Ovary (tissue), 9 donors: ENCODE measurements around the gene RSPH9. TPM values are rescaled to one million over a fixed set of nuclear protein-coding genes. Genes with fewer than 3 reads are reported as not detected.

ENCODE experiments used
- DNase-seq, 5 donors: peaks; one replicate each; pipeline ENCODE4 v3.0.0-alpha.2; 2019 to 2020
- H3K27ac ChIP-seq, 2 donors: fragments of 200-600 bp; one replicate each; pipeline versions ENCODE4 v1.5.1 to v1.8.0; 2019 to 2022
- H3K27me3 ChIP-seq: fragments of 200-600 bp; one replicate; pipeline ENCODE4 v1.8.0; 2022
- H3K36me3 ChIP-seq: fragments of 200-600 bp; sonication (generic); one replicate; pipeline ENCODE4 v1.5.1; 2019
- H3K4me1 ChIP-seq: one replicate; pipeline ENCODE4 v1.8.1; 2013; ENCODE audit warnings: mild to moderate bottlenecking, moderate library complexity; ENCODE audit not compliant: insufficient read depth
- H3K4me3 ChIP-seq: fragments of 200-600 bp; sonication (generic); one replicate; pipeline ENCODE4 v1.5.1; 2017
- H3K9me3 ChIP-seq, 2 donors: fragments of 200-600 bp in 1 of 2; sonication (generic) in 1 of 2; one replicate each; pipeline versions ENCODE4 v1.5.1 to v1.8.1; 2013 to 2019; ENCODE audit warnings: mild to moderate bottlenecking in 1 of 2, moderate library complexity in 1 of 2
- EP300 ChIP-seq: sonication (generic); formaldehyde crosslinking; IDR thresholded peaks from one replicate; pipeline ENCODE4 v1.6.1; 2017; ENCODE audit warnings: antibody characterized with exemption
- POLR2A ChIP-seq: fragments of 450-650 bp; IDR thresholded peaks from one replicate; pipeline ENCODE4 v1.6.1; 2017; ENCODE audit warnings: antibody characterized with exemption, mild to moderate bottlenecking, moderate library complexity
- WGBS, 3 donors: extraction: QIAGEN DNeasy Blood & Tissue Kit in 1 of 3; methylation state at CpG; one replicate each; pipeline versions ENCODE4 v1.1.5 to v1.1.7; 2013 to 2017; 5-methylcytosine and 5-hydroxymethylcytosine counted together
- intact Hi-C, 4 donors: fragments of 100-400 bp; cut with DNase I; formaldehyde crosslinking; loops; one replicate each; pipeline versions ENCODE4 v1.11.0 to v1.15.1; 2022 to 2023
- polyA plus RNA-seq, 2 donors: library from polyadenylated mRNA; stranded (reverse); fragments of 200-250 nt in 1 of 2; fragments of 350-450 nt in 1 of 2; fragmentation: Illumina TruSeq in 1 of 2; extraction: RNeasy Lipid Tissue Mini Kit (QIAGEN cat#74804) in 1 of 2; gene quantifications; one replicate each; pipeline ENCODE4 v1.2.3, GENCODE V29; 2013 to 2014
- total RNA-seq, 7 donors: library from RNA; depleted of rRNA in 2 of 7; stranded (reverse); fragments of >200 nt in 2 of 7; fragmentation: NEBNext Ultra II Directional in 3 of 7; extraction: Animal tissue kit (Norgen Biotek cat#: 25700) in 3 of 7; gene quantifications; one replicate each; pipeline versions ENCODE4 v1.1.0 to v1.2.4, GENCODE V29; 2016 to 2023
- TF ChIP-seq, protein P1 (sequence below), 3 donors: fragments of 450-650 bp in 2 of 3; fragments of 200-600 bp in 1 of 3; IDR thresholded peaks; one replicate each; pipeline versions ENCODE4 v1.5.1 to v1.8.0; 2016 to 2022; ENCODE audit warnings: antibody characterized with exemption in 3 of 3, mild to moderate bottlenecking in 1 of 3
- donor health status: DM: no; HTN: no; CAD: no; lungs with moderate emphysema.
- donor health status: DM: no; HTN: no; CAD: no.
- donor health status: Bipolar disorder and iron deficiency.
- donor health status: DM: yes; HTN: yes; CAD: no.
- donor health status: DM: no; HTN: no; CAD: no.
- donor health status: DM: yes; HTN: yes; CAD: no.

The RSPH9 gene
- total and polyA plus RNA-seq, 9 donors, result 0.20 to 4.7 (median 0.44) TPM; not detected in 1

DNA sequence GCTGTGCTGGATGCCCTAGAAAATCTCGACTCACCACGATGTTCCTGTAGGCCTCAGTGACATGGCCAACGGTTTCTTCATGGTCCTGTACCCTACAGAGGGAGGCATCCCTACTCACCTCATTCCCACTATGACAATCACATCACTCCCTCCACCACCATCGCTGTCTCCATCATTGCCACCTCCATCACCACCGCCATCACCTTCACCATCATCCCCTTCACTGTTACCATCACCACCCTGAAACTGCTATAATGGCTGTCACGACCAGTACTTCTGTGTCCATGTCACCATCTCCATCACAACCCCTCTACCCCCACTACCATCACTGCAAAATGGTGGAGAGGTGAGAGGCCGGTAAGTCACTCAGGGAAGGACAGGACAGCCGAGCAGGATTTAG is 72.6 kb downstream of the RSPH9 start:
- Histone ChIP-seq H3K36me3 (no peaks in the 10 kb centered on the region), H3K4me1 (peaks cover 20% of the 10 kb centered on the region), H3K27me3 (no peaks in the 10 kb centered on the region), H3K4me3 (no peak overlapping the region), H3K9me3 (no peaks in the 10 kb centered on the region), H3K27ac (no peak overlapping the region)
- TF ChIP-seq EP300, result no peak
- TF ChIP-seq, protein P1, sequence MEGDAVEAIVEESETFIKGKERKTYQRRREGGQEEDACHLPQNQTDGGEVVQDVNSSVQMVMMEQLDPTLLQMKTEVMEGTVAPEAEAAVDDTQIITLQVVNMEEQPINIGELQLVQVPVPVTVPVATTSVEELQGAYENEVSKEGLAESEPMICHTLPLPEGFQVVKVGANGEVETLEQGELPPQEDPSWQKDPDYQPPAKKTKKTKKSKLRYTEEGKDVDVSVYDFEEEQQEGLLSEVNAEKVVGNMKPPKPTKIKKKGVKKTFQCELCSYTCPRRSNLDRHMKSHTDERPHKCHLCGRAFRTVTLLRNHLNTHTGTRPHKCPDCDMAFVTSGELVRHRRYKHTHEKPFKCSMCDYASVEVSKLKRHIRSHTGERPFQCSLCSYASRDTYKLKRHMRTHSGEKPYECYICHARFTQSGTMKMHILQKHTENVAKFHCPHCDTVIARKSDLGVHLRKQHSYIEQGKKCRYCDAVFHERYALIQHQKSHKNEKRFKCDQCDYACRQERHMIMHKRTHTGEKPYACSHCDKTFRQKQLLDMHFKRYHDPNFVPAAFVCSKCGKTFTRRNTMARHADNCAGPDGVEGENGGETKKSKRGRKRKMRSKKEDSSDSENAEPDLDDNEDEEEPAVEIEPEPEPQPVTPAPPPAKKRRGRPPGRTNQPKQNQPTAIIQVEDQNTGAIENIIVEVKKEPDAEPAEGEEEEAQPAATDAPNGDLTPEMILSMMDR (IDR thresholded peaks at IDR 0.05), result no peak
- no peak for TF ChIP-seq POLR2A
- 89 to 95% (median 91%) methylated on average over 8 of the region's 8 CpGs for WGBS, 3 donors
- intact Hi-C loops, result no loop called here
- no peak for DNase-seq

DNA sequence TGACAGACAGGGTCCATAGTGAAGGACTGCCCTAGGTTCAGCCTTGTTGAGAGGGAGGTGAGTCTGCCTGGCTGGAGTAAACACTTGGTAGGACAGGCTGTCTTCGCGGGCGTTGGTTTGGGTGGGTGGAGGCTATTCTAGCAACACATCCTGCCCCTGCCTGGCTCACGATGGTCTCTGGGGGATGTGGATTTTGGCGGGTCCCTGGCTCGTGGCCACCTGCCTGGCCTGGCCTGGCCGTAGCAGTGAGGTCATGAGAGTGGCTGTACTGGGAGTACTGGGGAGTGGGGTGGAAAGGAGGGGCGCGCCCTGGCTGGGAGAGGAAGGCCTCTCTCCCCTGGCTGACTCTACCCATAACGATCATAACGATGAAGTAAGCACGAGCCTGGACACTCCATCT is 73.0 kb downstream of the RSPH9 start:
- WGBS, 3 donors, result 41 to 70% (median 59%) methylated on average over 12 of the region's 12 CpGs
- H3K27me3 ChIP-seq, result no peaks in the 10 kb centered on the region
- H3K9me3 ChIP-seq, result no peaks in the 10 kb centered on the region
- intact Hi-C loops, result no loop called here
- no peaks in the 10 kb centered on the region for H3K36me3 ChIP-seq
- DNase-seq, result peak in 4 of 5 donors; percentile 27 to 80 (median 52)
- H3K4me1 ChIP-seq, result peaks cover 20% of the 10 kb centered on the region
- no peak overlapping the region for H3K27ac ChIP-seq
- TF ChIP-seq, protein P1 (IDR thresholded peaks at IDR 0.05), result no peak
- TF ChIP-seq POLR2A, result no peak
- TF ChIP-seq EP300, result no peak
- no peak overlapping the region for H3K4me3 ChIP-seq

DNA sequence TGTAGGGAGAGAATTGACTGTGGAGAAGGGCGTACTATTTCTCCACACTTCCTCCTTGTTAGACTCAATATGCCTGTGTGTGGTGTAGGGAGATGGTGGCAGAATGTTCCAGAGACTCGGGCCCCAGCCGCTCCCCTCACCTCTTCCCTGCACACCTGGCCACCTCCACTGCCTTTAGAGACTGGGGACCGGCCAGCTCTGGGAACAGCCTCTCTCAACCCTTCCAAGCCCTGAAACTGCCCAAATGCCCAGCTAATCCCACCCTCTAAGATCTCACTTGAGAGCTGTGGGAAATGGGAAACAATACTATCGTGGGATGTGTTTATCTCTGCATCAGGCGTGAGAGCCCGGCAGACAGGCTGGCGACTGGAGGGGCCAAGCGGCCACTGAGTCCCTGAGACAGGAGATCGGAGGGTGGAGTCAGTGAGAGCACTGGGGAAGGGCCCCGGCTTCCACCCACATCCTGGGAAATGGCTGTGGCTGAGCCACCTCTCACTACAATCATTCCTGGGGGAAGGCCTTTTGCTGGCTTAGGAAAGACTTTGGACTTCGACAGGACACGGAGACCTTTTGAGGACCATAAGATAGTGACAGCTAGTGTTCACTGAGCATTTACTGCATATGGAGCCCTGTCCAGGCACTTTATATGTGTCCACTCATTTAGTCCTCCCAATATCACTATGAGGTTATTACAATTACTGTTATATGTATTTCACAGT is 73.7 kb downstream of the RSPH9 start:
- H3K4me3 ChIP-seq, result no peak overlapping the region
- H3K36me3 ChIP-seq, result no peaks in the 10 kb centered on the region
- WGBS, 3 donors, result 89 to 91% (median 90%) methylated on average over 13 of the region's 13 CpGs
- no peaks in the 10 kb centered on the region for H3K9me3 ChIP-seq
- no peaks in the 10 kb centered on the region for H3K27me3 ChIP-seq
- TF ChIP-seq, protein P1 (IDR thresholded peaks at IDR 0.05), result no peak
- TF ChIP-seq EP300, result no peak
- TF ChIP-seq POLR2A, result no peak
- DNase-seq, result no peak
- H3K4me1 ChIP-seq, result peaks cover 20% of the 10 kb centered on the region
- H3K27ac ChIP-seq, result no peak overlapping the region
- intact Hi-C loops, result no loop called here

DNA sequence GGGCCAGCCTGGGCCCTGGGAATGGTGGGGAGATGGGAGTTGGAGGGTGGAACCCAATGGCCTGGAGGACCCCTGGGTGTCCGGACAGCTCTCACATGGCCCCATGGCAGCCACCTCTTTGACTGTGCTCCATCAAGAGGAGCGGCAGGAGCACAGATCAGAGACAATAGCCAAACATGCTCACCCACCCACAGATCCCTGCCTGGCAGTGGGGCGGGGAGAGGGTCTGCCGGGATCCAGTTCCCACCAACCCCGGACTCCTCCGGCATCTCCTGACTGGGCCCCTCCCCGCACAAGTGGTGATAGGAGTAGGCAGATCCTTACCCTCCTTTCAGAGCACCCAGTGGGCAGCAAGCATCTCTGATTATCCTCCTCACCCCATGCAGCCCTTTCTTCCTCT is 74.7 kb downstream of the RSPH9 start:
- intact Hi-C loops, result no loop called here
- TF ChIP-seq EP300 (no peak), POLR2A (no peak)
- TF ChIP-seq, protein P1 (IDR thresholded peaks at IDR 0.05), result no peak
- H3K4me3 ChIP-seq, result no peak overlapping the region
- no peak overlapping the region for H3K27ac ChIP-seq
- DNase-seq, result no peak
- no peaks in the 10 kb centered on the region for H3K27me3 ChIP-seq
- H3K9me3 ChIP-seq, result no peaks in the 10 kb centered on the region
- 86 to 91% (median 91%) methylated on average over 7 of the region's 7 CpGs for WGBS, 3 donors
- no peaks in the 10 kb centered on the region for H3K36me3 ChIP-seq
- H3K4me1 ChIP-seq, result peaks cover 13% of the 10 kb centered on the region
